Measurements from ENCODE around the gene EXOC6B. TPM values are rescaled to one million over a fixed set of nuclear protein-coding genes. Genes with fewer than 3 reads are reported as not detected.

The EXOC6B gene
- total RNA-seq, 4 donors from 2014 or later = 54.9 to 93.7 (median 64.6) TPM

GRCh38 chr2:72153924-72154323, 671.9 kb downstream of the EXOC6B start:
- Histone ChIP-seq H3K27me3 (peaks cover 0 to 11% of the 10 kb centered on the region in 2 donors), H3K4me3 (no peak overlapping the region), H3K9me3 (no peaks in the 10 kb centered on the region), H3K4me1 (peaks cover 0 to 18% (median 12%) of the 10 kb centered on the region in 4 donors), H3K36me3 (no peaks in the 10 kb centered on the region), H3K27ac (no peak overlapping the region)
- no peak for DNase-seq
- no peak for TF ChIP-seq CTCF (IDR thresholded peaks at IDR 0.05)
- TF ChIP-seq POLR2A (IDR thresholded peaks at IDR 0.05) = no peak

GRCh38 chr2:72153026-72153791, 672.6 kb downstream of the EXOC6B start:
- DNase-seq = peak in 1 of 3 donors; percentile 8
- Histone ChIP-seq H3K27me3 (peaks cover 0 to 12% of the 10 kb centered on the region in 2 donors), H3K4me1 (peaks cover 0 to 19% (median 12%) of the 10 kb centered on the region in 4 donors)

GRCh38 chr2:72150861-72151356, 674.9 kb downstream of the EXOC6B start:
- H3K4me1 ChIP-seq = peaks cover 0 to 42% (median 22%) of the 10 kb centered on the region in 4 donors
- no peaks in the 10 kb centered on the region for H3K9me3 ChIP-seq
- H3K36me3 ChIP-seq = no peaks in the 10 kb centered on the region
- H3K27ac ChIP-seq = no peak overlapping the region
- peaks cover 0 to 35% of the 10 kb centered on the region in 2 donors for H3K27me3 ChIP-seq
- TF ChIP-seq CTCF (IDR thresholded peaks at IDR 0.05) = no peak
- TF ChIP-seq POLR2A (IDR thresholded peaks at IDR 0.05) = no peak
- H3K4me3 ChIP-seq = no peak overlapping the region
- DNase-seq = peak in 1 of 3 donors; percentile 25

More at GRCh38 chr2:72153026-72153791, 672.6 kb downstream of the EXOC6B start:
- H3K36me3 ChIP-seq = no peaks in the 10 kb centered on the region
- no peak overlapping the region for H3K27ac ChIP-seq
- no peak overlapping the region for H3K4me3 ChIP-seq
- TF ChIP-seq CTCF (IDR thresholded peaks at IDR 0.05) (no peak), POLR2A (IDR thresholded peaks at IDR 0.05) (no peak)
- no peaks in the 10 kb centered on the region for H3K9me3 ChIP-seq

GRCh38 chr2:72150157-72150860, 675.5 kb downstream of the EXOC6B start:
- peaks cover 0 to 41% of the 10 kb centered on the region in 2 donors for H3K27me3 ChIP-seq

More at GRCh38 chr2:72150157-72150860, 675.5 kb downstream of the EXOC6B start:
- H3K27ac ChIP-seq = no peak overlapping the region
- no peaks in the 10 kb centered on the region for H3K9me3 ChIP-seq
- peak; percentile 51 to 88 (median 74) for DNase-seq
- peaks cover 0 to 48% (median 26%) of the 10 kb centered on the region in 4 donors for H3K4me1 ChIP-seq
- TF ChIP-seq POLR2A (IDR thresholded peaks at IDR 0.05) (no peak), CTCF (IDR thresholded peaks at IDR 0.05) (peak; percentile 18 to 92 (median 78))
- H3K4me3 ChIP-seq = peak overlapping the region; percentile 22 to 56 (median 44)
- no peaks in the 10 kb centered on the region for H3K36me3 ChIP-seq
